RWPE2 (cell line): ENCODE results near the gene SAP25.

Experiments
- ATAC-seq: fragments of 200-7000 bp; cut with Tn5 transposase; 3 replicates; pipeline ENCODE4 v1.9.1; 2021; ENCODE audit warnings: low read depth
- DNase-seq: peaks from one replicate; pipeline ENCODE4 v3.0.0-alpha.2; 2020; ENCODE audit warnings: low spot score
- H3K27ac ChIP-seq: fragments of 450-650 bp; 2 replicates; pipeline ENCODE4 v1.5.1; 2017; ENCODE audit warnings: mild to moderate bottlenecking; ENCODE audit not compliant: poor library complexity, severe bottlenecking
- H3K27me3 ChIP-seq: fragments of 250-450 bp; sonication (Bioruptor Pico); 2 replicates; pipeline ENCODE4 v1.5.1; 2021; ENCODE audit warnings: mild to moderate bottlenecking, moderate library complexity; ENCODE audit not compliant: insufficient read depth, poor library complexity, severe bottlenecking
- H3K36me3 ChIP-seq: fragments of 250-450 bp; sonication (Bioruptor Pico); 2 replicates; pipeline ENCODE4 v1.5.1; 2020; ENCODE audit warnings: low read depth, mild to moderate bottlenecking, moderate library complexity
- H3K4me1 ChIP-seq: fragments of 250-450 bp; sonication (Bioruptor Pico); 2 replicates; pipeline ENCODE4 v1.5.1; 2021; ENCODE audit warnings: mild to moderate bottlenecking, moderate library complexity; ENCODE audit not compliant: insufficient read depth, poor library complexity, severe bottlenecking
- H3K4me3 ChIP-seq: fragments of 250-450 bp; sonication (Bioruptor Pico); 2 replicates; pipeline ENCODE4 v1.5.1; 2021; ENCODE audit warnings: mild to moderate bottlenecking, moderate library complexity; ENCODE audit not compliant: severe bottlenecking
- H3K9me3 ChIP-seq: fragments of 250-450 bp; sonication (Bioruptor Pico); 2 replicates; pipeline ENCODE4 v1.5.1; 2021; ENCODE audit warnings: mild to moderate bottlenecking, moderate library complexity; ENCODE audit not compliant: severe bottlenecking
- CTCF ChIP-seq: fragments of 450-650 bp; IDR thresholded peaks from one replicate; pipeline ENCODE4 v1.5.1; 2017; ENCODE audit warnings: mild to moderate bottlenecking, moderate library complexity; ENCODE audit not compliant: poor library complexity, severe bottlenecking

Gene SAP25

GRCh38 chr7:100604028-100604975, 30.6 kb upstream of the SAP25 start:
- Histone ChIP-seq H3K36me3 (no peaks in the 10 kb centered on the region), H3K4me1 (no peaks in the 10 kb centered on the region), H3K9me3 (no peaks in the 10 kb centered on the region), H3K27me3 (no peaks in the 10 kb centered on the region), H3K4me3 (peak overlapping the region; percentile 52), H3K27ac (peak overlapping the region; percentile 22)
- peak; percentile 81 for DNase-seq
- peak; percentile 76 for ATAC-seq
- peak; percentile 77 for TF ChIP-seq CTCF

- no peak for TF ChIP-seq CTCF
- Histone ChIP-seq H3K9me3 (no peaks in the 10 kb centered on the region), H3K36me3 (no peaks in the 10 kb centered on the region), H3K27ac (peak overlapping the region; percentile 22), H3K4me1 (no peaks in the 10 kb centered on the region), H3K27me3 (no peaks in the 10 kb centered on the region), H3K4me3 (peak overlapping the region; percentile 52)
- ATAC-seq, result no peak
- DNase-seq, result no peak
These were observed 30.0 kb upstream of the SAP25 start for GRCh38 chr7:100603726-100604027.

- no peaks in the 10 kb centered on the region for H3K27me3 ChIP-seq
- peak overlapping the region; percentile 22 for H3K27ac ChIP-seq
- H3K9me3 ChIP-seq, result no peaks in the 10 kb centered on the region
- no peaks in the 10 kb centered on the region for H3K4me1 ChIP-seq
- TF ChIP-seq CTCF, result no peak
- DNase-seq (no peak), ATAC-seq (no peak)
- no peak overlapping the region for H3K4me3 ChIP-seq
- no peaks in the 10 kb centered on the region for H3K36me3 ChIP-seq
These were observed 29.4 kb upstream of the SAP25 start for GRCh38 chr7:100602889-100603725.

- DNase-seq (no peak), ATAC-seq (no peak)
- no peaks in the 10 kb centered on the region for H3K27me3 ChIP-seq
- no peaks in the 10 kb centered on the region for H3K4me1 ChIP-seq
- TF ChIP-seq CTCF, result no peak
- H3K4me3 ChIP-seq, result no peak overlapping the region
- no peak overlapping the region for H3K27ac ChIP-seq
- H3K9me3 ChIP-seq, result no peaks in the 10 kb centered on the region
- no peaks in the 10 kb centered on the region for H3K36me3 ChIP-seq
These were observed 27.0 kb upstream of the SAP25 start for GRCh38 chr7:100600730-100601038.
